HG03460 (cell line): ENCODE results near the gene CCDC150.

Experiments used
- ATAC-seq: cut with Tn5 transposase; IDR thresholded peaks from one replicate; pipeline ENCODE4 v1.9.1; 2021; ENCODE audit not compliant: unreplicated experiment

Gene CCDC150

GRCh38 chr2:196759378-196759706, 119.8 kb downstream of the CCDC150 start:
- ATAC-seq: no peak

GRCh38 chr2:196767101-196767500, 127.6 kb downstream of the CCDC150 start:
- ATAC-seq: no peak
